ENCODE measurements around the gene GAK. TPM values are rescaled to one million over a fixed set of nuclear protein-coding genes. Genes with fewer than 3 reads are reported as not detected.

The GAK gene
- polyA plus RNA-seq, 1 of the 3 experiments (the other 2 are of a cell fraction): 35.9 TPM

- no peaks in the 10 kb centered on the region for H3K36me3 ChIP-seq (replicated peaks in 1 of 2; ENCODE audit: control insufficient read depth in 1 of 2, insufficient read depth in 2 of 2, low read length in 1 of 2)
- ChIA-PET CTCF (no interaction called here), POLR2A (no interaction called here)
- no peak for DNase-seq
- H2AFZ ChIP-seq (ENCODE audit: low read depth): no peak overlapping the region
- H3K27ac ChIP-seq (ENCODE audit: low read depth in 2 of 2, low read length in 1 of 2): no peak overlapping the region
- no peaks in the 10 kb centered on the region for H4K20me1 ChIP-seq (ENCODE audit: insufficient read depth)
- no peak for TF ChIP-seq USF2 (IDR thresholded peaks at IDR 0.05; ENCODE audit: borderline replicate concordance, low read depth, low read length)
- TF ChIP-seq EP300 (IDR thresholded peaks at IDR 0.05; ENCODE audit: borderline replicate concordance in 1 of 2, low read depth in 1 of 2, low read length in 1 of 2): no peak
- TF ChIP-seq ZBTB33 (IDR thresholded peaks at IDR 0.05; ENCODE audit: borderline replicate concordance, low read depth): no peak
- no peak for TF ChIP-seq JUND (IDR thresholded peaks at IDR 0.05)
- TF ChIP-seq TEAD4 (IDR thresholded peaks at IDR 0.05; ENCODE audit: borderline replicate concordance, insufficient read depth): no peak
- no peak for TF ChIP-seq CTCF (IDR thresholded peaks at IDR 0.05)
- TF ChIP-seq TAF1 (IDR thresholded peaks at IDR 0.05; ENCODE audit: borderline replicate concordance, low read depth, low read length): no peak
- no peak for TF ChIP-seq SIN3A (IDR thresholded peaks at IDR 0.05; ENCODE audit: borderline replicate concordance, low read depth, low read length)
- TF ChIP-seq GATA2 (CRISPR knock-in tag; IDR thresholded peaks at IDR 0.05): no peak
- TF ChIP-seq NFIC (IDR thresholded peaks at IDR 0.05; ENCODE audit: borderline replicate concordance): no peak
- peaks cover 0 to 11% of the 10 kb centered on the region in 2 experiments; a peak in 1 of 4 replicates for H3K4me1 ChIP-seq (ENCODE audit: control insufficient read depth in 1 of 2, insufficient read depth in 2 of 2, low read depth in 1 of 2, low read length in 1 of 2)
- no peak overlapping the region for H3K4me3 ChIP-seq (ENCODE audit: low read depth in 2 of 2, low read length in 1 of 2)
- no peak overlapping the region for H3K9ac ChIP-seq
- no peaks in the 10 kb centered on the region for H3K27me3 ChIP-seq (ENCODE audit: insufficient read depth)
- H3F3A ChIP-seq (replicated peaks; ENCODE audit: insufficient read depth): no peaks in the 10 kb centered on the region
- no peaks in the 10 kb centered on the region for H3K9me3 ChIP-seq
- no peaks in the 10 kb centered on the region for H3K9me2 ChIP-seq
- no peak overlapping the region for H3K4me2 ChIP-seq
- WGBS (ENCODE audit: low lambda C conversion rate): 60% methylated on average over 1 of the region's 9 CpGs
- H3K79me2 ChIP-seq (ENCODE audit: insufficient read depth): no peaks in the 10 kb centered on the region
Observed at GRCh38 chr4:832536-832935, 99.6 kb downstream of the GAK start.

- Histone ChIP-seq H3K27me3 (ENCODE audit: insufficient read depth) (no peaks in the 10 kb centered on the region), H4K20me1 (ENCODE audit: insufficient read depth) (no peaks in the 10 kb centered on the region), H3K4me2 (no peak overlapping the region), H3K27ac (ENCODE audit: low read depth in 2 of 2, low read length in 1 of 2) (no peak overlapping the region), H3F3A (replicated peaks; ENCODE audit: insufficient read depth) (no peaks in the 10 kb centered on the region), H3K9ac (no peak overlapping the region), H3K36me3 (replicated peaks in 1 of 2; ENCODE audit: control insufficient read depth in 1 of 2, insufficient read depth in 2 of 2, low read length in 1 of 2) (no peaks in the 10 kb centered on the region), H2AFZ (ENCODE audit: low read depth) (no peak overlapping the region), H3K9me2 (no peaks in the 10 kb centered on the region), H3K4me1 (ENCODE audit: control insufficient read depth in 1 of 2, insufficient read depth in 2 of 2, low read depth in 1 of 2, low read length in 1 of 2) (peaks cover 0 to 13% of the 10 kb centered on the region in 2 experiments; a peak in 1 of 4 replicates), H3K9me3 (no peaks in the 10 kb centered on the region), H3K4me3 (ENCODE audit: low read depth in 2 of 2, low read length in 1 of 2) (no peak overlapping the region), H3K79me2 (ENCODE audit: insufficient read depth) (no peaks in the 10 kb centered on the region)
- ChIA-PET POLR2A (no interaction called here), CTCF (no interaction called here)
- no peak for DNase-seq
- WGBS (ENCODE audit: low lambda C conversion rate): 82% methylated on average over 4 of the region's 7 CpGs
- no peak for TF ChIP-seq MXI1 (IDR thresholded peaks at IDR 0.05; ENCODE audit: low read depth, low read length)
Observed at GRCh38 chr4:832108-832507, 100.0 kb downstream of the GAK start.

All from SK-N-SH (cell line).